Midbrain (tissue), 1 donor: ENCODE results near the gene PLXNA4.

Experiments used
- DNase-seq: peaks from one replicate; lab custom pipeline; 2025; lab: John Stamatoyannopoulos, UW

PLXNA4 gene

GRCh38 chr7:132083537-132084123 is 492.6 kb downstream of the PLXNA4 start:
- no peak for DNase-seq

DNA sequence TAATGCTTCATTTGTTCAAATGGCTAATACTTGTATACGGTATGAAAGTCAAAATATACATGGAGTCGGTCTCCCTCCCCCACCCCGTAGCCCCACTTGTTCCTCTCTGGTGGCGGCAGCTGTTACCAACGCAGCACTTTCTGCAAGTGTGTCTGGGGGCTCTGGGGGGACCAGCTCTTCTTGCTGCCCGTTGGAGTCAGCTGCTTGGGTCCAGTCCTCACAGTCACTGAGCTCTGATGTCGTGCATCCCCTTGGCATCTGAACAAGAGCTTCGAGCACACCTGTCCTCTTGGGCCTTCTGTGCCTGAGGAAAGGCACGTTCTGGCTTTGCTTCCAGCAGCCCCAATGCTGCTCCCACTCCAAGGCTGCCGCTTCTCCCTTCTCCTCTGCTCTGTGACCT is 493.1 kb downstream of the PLXNA4 start:
- no peak for DNase-seq

DNA sequence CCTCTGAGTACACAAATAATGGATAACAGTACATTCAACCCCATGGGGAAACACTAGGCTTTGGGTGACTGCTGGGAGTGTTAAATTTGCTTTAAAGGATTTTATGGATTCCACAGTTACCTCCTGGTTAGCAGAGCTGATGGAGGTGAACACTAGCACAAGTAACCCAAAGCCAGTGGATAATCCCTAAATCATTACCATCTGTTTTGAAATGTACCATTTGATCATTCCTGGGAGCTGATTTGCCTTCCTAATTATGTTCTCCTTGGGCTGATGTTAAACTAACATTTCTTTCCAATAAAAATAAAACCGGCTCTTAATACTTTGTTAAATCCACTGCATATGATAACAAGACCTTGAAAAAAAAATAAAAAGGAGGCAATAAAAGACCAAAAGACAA is 493.9 kb downstream of the PLXNA4 start:
- DNase-seq = no peak

GRCh38 chr7:132081686-132082085 is 494.6 kb downstream of the PLXNA4 start:
- no peak for DNase-seq

- DNase-seq = peak; percentile 37
These were observed 495.2 kb downstream of the PLXNA4 start for GRCh38 chr7:132080967-132081668.

DNA sequence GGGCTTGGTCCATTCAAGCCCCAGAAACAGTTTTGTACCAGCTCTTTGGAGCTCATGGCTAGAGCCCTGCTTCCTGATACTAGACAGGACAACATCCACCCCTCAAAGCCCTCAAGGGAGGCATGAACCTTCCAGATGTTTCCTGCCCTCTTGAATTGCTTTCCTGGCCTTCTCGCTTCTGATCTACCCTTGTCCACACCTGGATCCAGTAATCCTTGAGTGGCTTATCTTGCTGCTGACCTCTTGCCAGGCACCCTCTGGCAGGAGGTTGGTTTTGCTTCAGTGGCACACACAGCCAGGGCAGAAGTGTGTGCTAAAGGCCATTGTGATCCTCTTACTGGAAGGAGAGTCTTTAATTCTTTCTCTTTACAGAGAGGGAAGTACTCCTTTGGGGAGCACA is 495.8 kb downstream of the PLXNA4 start:
- DNase-seq = no peak

- DNase-seq = no peak
These were observed 497.2 kb downstream of the PLXNA4 start for GRCh38 chr7:132078891-132079735.

DNA sequence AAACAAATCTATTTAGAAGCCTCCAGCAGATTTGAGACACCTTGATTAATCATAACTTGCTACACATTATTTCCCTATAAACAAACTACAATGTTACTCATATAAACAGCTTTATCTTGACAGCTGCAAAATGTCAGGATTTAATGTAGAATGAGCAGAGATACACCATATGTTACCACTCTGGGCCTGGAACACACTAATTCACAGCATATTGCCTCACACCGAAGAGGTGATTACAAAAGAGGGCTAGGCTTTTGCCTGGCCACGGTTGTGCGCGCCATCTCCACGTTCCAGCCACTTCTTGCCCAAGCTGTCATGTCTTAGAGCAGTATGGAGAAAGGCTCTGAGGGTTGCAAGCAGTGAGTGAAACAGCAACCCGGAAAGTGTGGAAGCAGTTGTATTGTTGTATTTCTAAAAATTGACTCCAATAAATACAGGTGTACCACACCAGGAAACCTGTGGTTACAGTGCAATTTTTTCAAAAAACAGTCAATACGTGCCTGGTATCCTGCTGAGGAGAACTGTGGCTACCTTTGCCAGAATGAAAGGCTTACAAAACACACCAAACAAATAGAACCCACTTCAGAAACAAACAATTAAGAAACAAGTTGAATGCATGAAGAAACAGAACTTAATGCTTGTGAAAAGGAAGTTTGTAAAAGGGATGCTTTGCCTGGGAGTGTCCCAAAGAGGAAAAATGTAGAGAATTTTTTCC is 498.1 kb downstream of the PLXNA4 start:
- DNase-seq = no peak

DNA sequence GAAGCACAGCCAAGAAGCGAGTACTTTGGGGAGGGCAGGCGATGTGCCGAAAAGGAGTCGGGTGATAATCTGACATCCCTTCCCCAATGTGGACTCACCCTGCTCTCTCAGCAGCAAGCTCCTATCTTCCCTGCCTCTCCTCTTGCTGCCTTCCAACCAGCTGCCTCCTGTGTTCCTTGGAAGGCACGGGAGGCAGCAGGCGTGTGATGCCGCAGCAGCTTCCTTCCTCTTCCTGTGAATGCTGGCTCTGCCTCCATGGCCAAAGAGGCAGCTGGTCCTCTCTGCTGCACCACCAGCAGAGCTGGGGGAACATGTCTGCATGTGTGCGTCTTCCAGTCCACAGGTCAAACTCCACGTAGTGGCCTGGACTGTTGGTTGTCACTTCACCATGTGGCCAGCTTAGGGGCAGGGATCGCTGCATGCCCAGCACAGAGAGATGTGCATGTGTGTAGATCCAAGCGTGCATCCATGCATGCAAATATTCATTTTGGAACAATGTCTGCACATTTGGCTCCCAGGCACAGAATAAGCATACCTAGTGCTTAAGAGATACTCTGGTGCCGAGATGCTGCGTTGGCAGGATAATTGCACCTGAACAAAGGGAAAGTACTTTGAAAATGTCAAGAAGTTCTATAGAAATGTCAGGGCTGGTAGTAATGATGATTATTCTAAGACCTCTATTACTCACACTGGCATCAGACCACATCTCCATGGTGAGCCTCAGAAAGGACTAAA is 499.8 kb downstream of the PLXNA4 start:
- DNase-seq = no peak

DNA sequence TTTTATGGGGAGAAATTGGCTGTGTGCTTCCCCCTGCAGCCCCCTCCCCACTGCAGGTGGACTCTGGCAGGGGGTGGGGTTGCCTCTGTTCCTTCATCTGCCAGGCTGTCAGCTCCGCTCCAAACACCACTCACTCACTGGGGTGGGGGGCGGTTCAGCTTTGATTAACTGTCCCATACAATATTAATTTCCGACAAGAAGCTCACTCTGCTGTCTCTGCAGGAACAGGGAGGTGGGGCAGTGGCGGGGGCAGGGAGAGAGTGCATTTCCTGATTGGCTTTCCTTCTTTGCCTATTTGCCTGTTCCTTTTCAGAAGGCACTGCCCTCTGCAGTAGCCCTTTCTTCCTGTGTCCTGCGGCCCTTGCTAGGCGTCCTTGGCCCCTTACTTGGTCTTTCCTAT is 500.8 kb downstream of the PLXNA4 start:
- no peak for DNase-seq

DNA sequence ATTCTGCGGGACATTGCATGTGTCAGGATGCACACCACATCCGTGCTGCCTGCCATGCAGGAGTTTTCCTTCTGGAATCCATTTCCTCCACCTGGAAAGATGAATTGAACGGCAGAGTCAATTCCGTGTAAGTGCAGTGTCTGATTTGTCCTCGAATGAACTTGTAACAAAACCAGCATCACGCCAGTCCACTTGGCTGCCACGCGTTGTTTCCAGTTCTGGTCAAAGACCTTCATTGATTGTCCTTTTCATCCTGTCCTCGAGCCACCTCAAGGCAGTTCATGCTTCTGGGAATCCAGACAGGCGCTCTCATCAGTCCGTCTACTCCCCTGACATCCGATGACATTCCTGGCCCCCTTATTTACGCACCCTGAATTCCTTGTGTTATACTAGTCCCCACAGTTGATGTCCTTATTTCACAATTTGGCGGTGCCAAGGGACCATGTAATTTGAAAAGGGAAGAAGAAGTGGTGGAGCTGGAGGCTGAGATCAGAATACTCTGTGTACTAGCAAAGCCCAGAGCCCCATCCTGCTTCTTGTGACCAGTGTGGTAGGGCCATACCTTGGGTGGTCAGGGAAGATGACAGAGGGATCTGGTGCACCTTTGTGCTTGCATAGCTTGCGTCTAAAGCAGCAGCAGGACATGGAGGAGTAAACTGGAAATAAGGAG is 502.2 kb downstream of the PLXNA4 start:
- DNase-seq = peak; percentile 9
